Measurements from ENCODE around the gene SPATA31D4.

DNA sequence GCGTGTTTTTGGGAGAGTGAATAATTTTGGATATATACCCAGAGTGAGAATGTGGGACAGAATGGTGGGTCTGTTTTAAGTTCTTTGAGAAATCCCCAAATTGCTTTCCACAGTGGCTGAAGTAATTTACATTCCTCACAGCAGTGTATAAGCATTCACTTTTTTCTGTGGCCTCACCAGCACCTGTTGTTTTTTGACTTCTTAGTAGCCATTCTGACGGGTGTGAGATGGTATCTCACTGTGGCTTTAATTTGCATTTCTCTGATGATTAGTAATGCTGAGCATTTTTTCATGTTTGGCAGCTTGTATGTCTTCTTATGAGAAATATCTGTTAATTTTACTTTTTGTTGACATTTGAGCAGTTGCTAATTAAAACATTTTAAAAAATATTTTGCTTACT, 51.0 kb downstream of the SPATA31D4 start:
- TF ChIP-seq EZH2 (IDR thresholded peaks at IDR 0.05; ENCODE audit: low read length): no peak
- TF ChIP-seq, protein P1, sequence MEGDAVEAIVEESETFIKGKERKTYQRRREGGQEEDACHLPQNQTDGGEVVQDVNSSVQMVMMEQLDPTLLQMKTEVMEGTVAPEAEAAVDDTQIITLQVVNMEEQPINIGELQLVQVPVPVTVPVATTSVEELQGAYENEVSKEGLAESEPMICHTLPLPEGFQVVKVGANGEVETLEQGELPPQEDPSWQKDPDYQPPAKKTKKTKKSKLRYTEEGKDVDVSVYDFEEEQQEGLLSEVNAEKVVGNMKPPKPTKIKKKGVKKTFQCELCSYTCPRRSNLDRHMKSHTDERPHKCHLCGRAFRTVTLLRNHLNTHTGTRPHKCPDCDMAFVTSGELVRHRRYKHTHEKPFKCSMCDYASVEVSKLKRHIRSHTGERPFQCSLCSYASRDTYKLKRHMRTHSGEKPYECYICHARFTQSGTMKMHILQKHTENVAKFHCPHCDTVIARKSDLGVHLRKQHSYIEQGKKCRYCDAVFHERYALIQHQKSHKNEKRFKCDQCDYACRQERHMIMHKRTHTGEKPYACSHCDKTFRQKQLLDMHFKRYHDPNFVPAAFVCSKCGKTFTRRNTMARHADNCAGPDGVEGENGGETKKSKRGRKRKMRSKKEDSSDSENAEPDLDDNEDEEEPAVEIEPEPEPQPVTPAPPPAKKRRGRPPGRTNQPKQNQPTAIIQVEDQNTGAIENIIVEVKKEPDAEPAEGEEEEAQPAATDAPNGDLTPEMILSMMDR (optimal IDR thresholded peaks at IDR 0.05 in 1 of 3, IDR thresholded peaks at IDR 0.05 in 1 of 3, conservative IDR thresholded peaks at IDR 0.05 in 1 of 3; ENCODE audit: extremely low read depth in 1 of 3, insufficient read depth in 2 of 3, low read length in 3 of 3): no peak

All from keratinocyte (primary cell).